Measurements from ENCODE around the gene LRRC8B. TPM values are rescaled to one million over a fixed set of nuclear protein-coding genes. Genes with fewer than 3 reads are reported as not detected.
A peak's percentile ranks its signal among the peaks of the same experiment; 100 is the strongest.

LRRC8B gene
- total RNA-seq, 1 experiment from 2014 or later: 24.2 TPM

- Mint-ChIP-seq H3K36me3 (peaks cover 34% of the 10 kb centered on the region), H3K4me3 (no peak overlapping the region), H3K9me3 (no peaks in the 10 kb centered on the region), H3K27ac (no peak overlapping the region), H3K27me3 (ENCODE audit: low read depth) (no peaks in the 10 kb centered on the region), H3K4me1 (peaks cover 33% of the 10 kb centered on the region)
- DNase-seq (ENCODE audit: low spot score): no peak
- CTCF ChIA-PET: no interaction called here
- POLR2A ChIA-PET: no interaction called here
- TF ChIP-seq GRHL2 (CRISPR knock-in tag; IDR thresholded peaks at IDR 0.05; ENCODE audit: insufficient replicate concordance, severe bottlenecking): no peak
- TF ChIP-seq ZNF532 (CRISPR knock-in tag; IDR thresholded peaks at IDR 0.05; ENCODE audit: borderline replicate concordance): no peak
- TF ChIP-seq NFYB (CRISPR knock-in tag; conservative IDR thresholded peaks at IDR 0.05; ENCODE audit: low read depth): no peak
- TF ChIP-seq KAT7 (CRISPR knock-in tag; IDR thresholded peaks at IDR 0.05; ENCODE audit: borderline replicate concordance): no peak
- no peak for TF ChIP-seq OVOL2 (CRISPR knock-in tag; IDR thresholded peaks at IDR 0.05; ENCODE audit: borderline replicate concordance)
- TF ChIP-seq E2F1 (CRISPR knock-in tag; IDR thresholded peaks at IDR 0.05): no peak
- no peak for TF ChIP-seq ESRRA (CRISPR knock-in tag; IDR thresholded peaks at IDR 0.05; ENCODE audit: borderline replicate concordance)
- TF ChIP-seq NR2C2 (CRISPR knock-in tag; IDR thresholded peaks at IDR 0.05): no peak
- ATAC-seq: no peak
These were observed 59.6 kb downstream of the LRRC8B start for GRCh38 chr1:89584211-89584610.

- TF ChIP-seq CBFB (CRISPR knock-in tag; IDR thresholded peaks at IDR 0.05; ENCODE audit: low read depth) (no peak), CTCF (IDR thresholded peaks at IDR 0.05) (no peak), E2F4 (CRISPR knock-in tag; IDR thresholded peaks at IDR 0.05; ENCODE audit: borderline replicate concordance, low read depth) (no peak), ZNF396 (CRISPR knock-in tag; IDR thresholded peaks at IDR 0.05; ENCODE audit: borderline replicate concordance) (no peak), MLX (CRISPR knock-in tag; IDR thresholded peaks at IDR 0.05) (no peak), ZNF138 (CRISPR knock-in tag; conservative IDR thresholded peaks at IDR 0.05) (no peak), NFE2L1 (CRISPR knock-in tag; IDR thresholded peaks at IDR 0.05) (no peak), AFF4 (CRISPR knock-in tag; IDR thresholded peaks at IDR 0.05; ENCODE audit: borderline replicate concordance) (no peak), GRHL2 (CRISPR knock-in tag; IDR thresholded peaks at IDR 0.05; ENCODE audit: insufficient replicate concordance, severe bottlenecking) (no peak), OVOL2 (CRISPR knock-in tag; IDR thresholded peaks at IDR 0.05; ENCODE audit: borderline replicate concordance) (no peak), ZNF671 (CRISPR knock-in tag; IDR thresholded peaks at IDR 0.05) (no peak)
- peaks cover 38% of the 10 kb centered on the region for H3K4me1 Mint-ChIP-seq
- no peaks in the 10 kb centered on the region for H3K27me3 Mint-ChIP-seq (ENCODE audit: low read depth)
- ChIA-PET POLR2A (no interaction called here), CTCF (no interaction called here)
- H3K27ac Mint-ChIP-seq: 0 out of 2 replicates have a peak overlapping the region, but pooled peaks have one; percentile 37
- no peaks in the 10 kb centered on the region for H3K9me3 Mint-ChIP-seq
- peaks cover 33% of the 10 kb centered on the region for H3K36me3 Mint-ChIP-seq
- no peak overlapping the region for H3K4me3 Mint-ChIP-seq
- DNase-seq (ENCODE audit: low spot score) (no peak), ATAC-seq (no peak)
These were observed 60.2 kb downstream of the LRRC8B start for GRCh38 chr1:89584781-89585180.

Measured in WTC11 (cell line).